GM10248 (cell line): ENCODE measurements around the gene C16orf95.

Experiments
- CTCF ChIA-PET: fragments of 300-600 bp; sonication (Branson Sonifier 250); formaldehyde crosslinking; extraction: SDS; loops from one replicate; lab custom pipeline; 2021; ENCODE audit warnings: antibody characterized with exemption; lab: Yijun Ruan, JAX
- POLR2A ChIA-PET: fragments of 350-650 bp; sonication (Branson Sonifier 250); formaldehyde crosslinking; extraction: SDS; loops from one replicate; lab custom pipeline; 2020; ENCODE audit warnings: antibody characterized with exemption; lab: Yijun Ruan, JAX
- DNase-seq: peaks from one replicate; pipeline ENCODE4 v3.0.0; 2012; ENCODE audit errors: extremely low spot score
- TF ChIP-seq, protein P1 (sequence below): IDR thresholded peaks from 2 replicates; pipeline ENCODE4 v1.5.1; 2012; ENCODE audit warnings: mild to moderate bottlenecking, low read depth; ENCODE audit errors: extremely low read depth, missing control alignments, control extremely low read depth

Gene C16orf95

DNA sequence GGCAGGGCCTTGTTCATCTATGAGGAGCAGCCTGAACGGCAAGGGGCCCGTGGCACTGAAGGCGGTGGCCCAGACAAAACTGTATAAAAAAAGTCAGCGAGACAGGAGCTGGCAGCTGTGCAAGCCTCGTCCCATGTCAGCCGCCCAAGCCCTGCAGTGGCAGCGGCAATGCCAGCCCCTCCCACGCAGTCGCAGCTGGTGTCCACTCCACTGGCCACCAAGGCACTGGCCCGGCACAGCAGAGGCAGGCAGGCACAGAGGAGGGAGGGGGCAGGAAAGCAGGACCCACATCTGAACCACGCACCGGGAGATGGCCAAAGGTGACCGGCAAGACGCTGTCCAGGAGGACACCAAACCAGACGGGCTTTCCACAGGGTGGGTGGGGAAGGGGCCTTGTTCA, 15.9 kb upstream of the C16orf95 start:
- ChIA-PET POLR2A (no interaction called here), CTCF (interaction anchor here (1.2 kb wide), 2 partner anchors 9 to 14 kb away, joined by 3 to 9 read pairs; no protein-coding TSS in a partner anchor)

DNA sequence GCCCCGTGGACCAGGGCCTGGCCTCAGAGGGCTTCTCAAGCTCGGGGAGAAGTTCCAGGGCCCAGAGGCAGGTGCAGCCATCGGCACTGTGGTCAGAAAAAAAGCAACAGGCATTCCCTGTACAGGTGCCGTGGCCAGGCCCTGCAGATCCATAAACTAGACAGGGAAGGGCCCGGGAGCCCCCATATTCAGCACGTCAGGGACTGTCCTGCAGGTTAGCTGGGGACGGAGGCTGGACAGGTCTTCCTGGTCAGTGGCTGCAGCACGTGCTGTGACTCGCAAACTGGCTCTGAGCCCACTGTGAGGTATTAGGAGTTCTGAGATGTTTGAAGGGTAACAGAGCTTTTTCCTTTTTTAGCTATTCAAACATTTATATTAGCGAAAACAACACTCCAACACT, 15.0 kb upstream of the C16orf95 start:
- ChIA-PET CTCF (interaction anchor here (1.2 to 2.4 kb wide), 2 partner anchors 8 to 13 kb away, joined by 7 to 9 read pairs; no protein-coding TSS in a partner anchor), POLR2A (interaction anchor here (0.8 kb wide), 1 partner anchor 15 kb away, joined by 4 read pairs; the partner anchor contains the start of gene C16orf95)
- TF ChIP-seq, protein P1, sequence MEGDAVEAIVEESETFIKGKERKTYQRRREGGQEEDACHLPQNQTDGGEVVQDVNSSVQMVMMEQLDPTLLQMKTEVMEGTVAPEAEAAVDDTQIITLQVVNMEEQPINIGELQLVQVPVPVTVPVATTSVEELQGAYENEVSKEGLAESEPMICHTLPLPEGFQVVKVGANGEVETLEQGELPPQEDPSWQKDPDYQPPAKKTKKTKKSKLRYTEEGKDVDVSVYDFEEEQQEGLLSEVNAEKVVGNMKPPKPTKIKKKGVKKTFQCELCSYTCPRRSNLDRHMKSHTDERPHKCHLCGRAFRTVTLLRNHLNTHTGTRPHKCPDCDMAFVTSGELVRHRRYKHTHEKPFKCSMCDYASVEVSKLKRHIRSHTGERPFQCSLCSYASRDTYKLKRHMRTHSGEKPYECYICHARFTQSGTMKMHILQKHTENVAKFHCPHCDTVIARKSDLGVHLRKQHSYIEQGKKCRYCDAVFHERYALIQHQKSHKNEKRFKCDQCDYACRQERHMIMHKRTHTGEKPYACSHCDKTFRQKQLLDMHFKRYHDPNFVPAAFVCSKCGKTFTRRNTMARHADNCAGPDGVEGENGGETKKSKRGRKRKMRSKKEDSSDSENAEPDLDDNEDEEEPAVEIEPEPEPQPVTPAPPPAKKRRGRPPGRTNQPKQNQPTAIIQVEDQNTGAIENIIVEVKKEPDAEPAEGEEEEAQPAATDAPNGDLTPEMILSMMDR = no peak
- DNase-seq = no peak

More for the DNA sequence above, 15.9 kb upstream of the C16orf95 start:
- DNase-seq = no peak
- TF ChIP-seq, protein P1 = no peak

DNA sequence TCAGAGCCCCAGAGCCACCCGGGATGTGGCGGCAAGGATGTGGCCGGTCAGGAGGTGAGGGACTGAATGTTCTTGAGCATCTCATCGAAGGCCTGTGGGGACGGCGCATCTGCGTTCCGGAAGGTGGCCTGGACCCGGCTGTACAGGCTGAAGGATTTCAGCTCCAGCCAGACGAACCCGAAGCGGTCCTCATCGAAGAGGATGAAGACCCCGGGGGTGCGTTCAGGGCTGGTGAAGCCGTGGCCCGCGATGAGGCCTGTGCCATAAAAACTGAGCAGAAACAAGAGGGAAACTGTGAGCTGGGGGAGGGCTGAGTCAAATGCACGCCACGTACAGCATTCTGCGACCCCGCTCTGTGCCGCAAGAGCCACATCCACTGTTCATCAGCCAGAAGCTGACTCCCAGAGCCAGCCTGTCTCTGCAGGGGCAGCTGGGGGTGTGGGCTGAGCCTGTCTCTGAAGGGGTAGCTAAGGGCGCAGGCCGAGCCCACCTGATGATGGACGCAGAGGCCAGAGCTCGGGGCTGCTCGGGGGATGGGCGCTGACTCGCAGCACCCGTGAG, 14.1 kb upstream of the C16orf95 start:
- TF ChIP-seq, protein P1 = no peak
- ChIA-PET CTCF (interaction anchor here (2.4 kb wide), 1 partner anchor 12 kb away, joined by 7 read pairs; no protein-coding TSS in a partner anchor), POLR2A (interaction anchor here (0.8 kb wide), 1 partner anchor 14 kb away, joined by 4 read pairs; the partner anchor contains the start of gene C16orf95)
- DNase-seq = no peak

DNA sequence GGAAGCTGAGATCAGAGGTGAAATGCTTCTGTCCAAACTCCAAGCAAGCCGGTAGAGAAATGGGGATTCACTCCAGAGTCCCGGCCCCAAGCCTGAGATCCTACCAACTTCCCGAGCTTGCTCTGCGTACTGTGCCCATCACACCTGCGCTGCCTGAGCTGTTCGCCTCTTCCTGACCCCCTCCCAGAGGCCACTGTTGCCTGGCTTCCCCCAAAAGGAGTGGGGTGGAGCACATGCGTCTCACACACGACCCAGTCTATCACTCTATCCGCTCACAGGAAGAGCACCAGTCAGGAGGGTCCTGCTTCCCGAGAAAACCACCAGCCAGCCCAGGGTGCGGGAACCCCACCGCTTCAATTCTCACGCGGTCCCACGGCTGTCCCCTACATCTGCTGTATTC, 13.5 kb upstream of the C16orf95 start:
- ChIA-PET POLR2A (no interaction called here), CTCF (interaction anchor here (2.4 kb wide), 1 partner anchor 11 kb away, joined by 7 read pairs; no protein-coding TSS in a partner anchor)
- no peak for DNase-seq
- TF ChIP-seq, protein P1 = no peak

DNA sequence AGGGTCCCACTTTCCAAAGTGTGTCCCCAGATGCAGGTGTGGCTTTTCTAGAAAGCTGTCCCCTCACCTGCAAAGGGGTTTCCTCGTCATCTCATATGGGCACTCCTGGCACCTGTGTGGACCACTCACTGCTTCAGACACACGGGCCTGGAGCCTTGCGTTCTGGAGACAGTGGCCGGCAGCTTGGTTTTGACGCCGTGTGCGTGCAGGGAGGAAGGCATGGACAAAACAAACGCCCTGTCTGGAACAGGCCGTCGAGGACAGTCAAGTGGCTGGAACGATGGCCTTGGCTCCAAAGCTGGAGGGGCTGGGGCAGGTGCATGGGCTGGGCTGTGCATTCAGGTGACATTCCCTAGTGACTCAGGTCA, 13.0 kb upstream of the C16orf95 start:
- TF ChIP-seq, protein P1 = no peak
- ChIA-PET POLR2A (no interaction called here), CTCF (interaction anchor here (2.4 kb wide), 1 partner anchor 11 kb away, joined by 7 read pairs; no protein-coding TSS in a partner anchor)
- no peak for DNase-seq

DNA sequence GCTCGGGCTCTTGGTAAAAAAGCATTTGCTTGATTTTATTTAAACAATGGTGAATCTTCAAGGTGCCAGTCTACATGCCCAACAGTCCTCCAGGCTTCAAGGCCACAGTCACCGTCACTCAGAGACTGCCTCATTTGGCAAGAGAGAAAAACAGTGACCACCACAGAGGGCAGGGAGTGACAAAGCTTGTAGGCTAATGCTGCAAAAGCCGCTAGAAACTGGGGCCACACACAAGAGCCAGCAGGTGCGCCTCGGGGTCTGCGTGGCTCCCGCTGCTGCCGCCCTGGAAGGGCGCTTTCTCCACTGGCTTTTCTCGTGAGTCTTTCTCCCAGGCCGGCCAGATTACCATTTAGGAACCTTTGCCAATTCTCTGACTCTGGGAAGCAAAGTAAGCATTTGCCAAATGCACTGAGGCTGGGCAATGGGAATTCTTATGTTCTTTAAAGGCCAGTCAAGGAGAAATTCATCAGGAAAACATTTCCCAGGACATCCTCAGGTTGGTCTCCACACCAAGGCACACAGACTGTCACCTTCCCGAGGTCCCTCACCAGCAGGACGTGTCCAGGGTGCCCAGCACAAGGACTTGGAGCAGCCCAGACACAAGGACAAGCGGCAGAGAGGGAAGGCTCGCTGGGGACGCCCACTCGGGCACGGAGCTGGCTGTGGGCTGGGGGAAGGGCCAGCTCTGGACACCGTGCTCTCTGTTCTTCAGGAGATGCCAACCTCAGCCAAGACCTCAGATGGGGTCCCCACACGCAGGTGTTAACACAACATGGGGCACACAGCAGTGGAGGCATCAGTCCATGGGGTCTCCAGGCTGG, 12.5 kb upstream of the C16orf95 start:
- ChIA-PET CTCF (no interaction called here), POLR2A (no interaction called here)
- TF ChIP-seq, protein P1 = no peak
- no peak for DNase-seq
